ENCODE results near the gene CHRNB1.
A peak's percentile ranks its signal among the peaks of the same experiment; 100 is the strongest.

The CHRNB1 gene

GRCh38 chr17:7416323-7416722 is 28.5 kb upstream of the CHRNB1 start:
- no peak for DNase-seq

GRCh38 chr17:7417056-7417655 is 27.7 kb upstream of the CHRNB1 start:
- no peak for DNase-seq

GRCh38 chr17:7418472-7419152 is 26.2 kb upstream of the CHRNB1 start:
- DNase-seq, result no peak

GRCh38 chr17:7419819-7420610 is 24.8 kb upstream of the CHRNB1 start, which contains the start of gene SPEM1:
Gene SPEM1, plus strand, starts transcription at chr17:7420324. Its CDS starts 61 bp downstream, at chr17:7420385.
- DNase-seq, result no peak

- DNase-seq, result no peak
Observed at GRCh38 chr17:7421186-7421585, 23.7 kb upstream of the CHRNB1 start.

GRCh38 chr17:7423679-7424078 is 21.2 kb upstream of the CHRNB1 start:
- no peak for DNase-seq

- DNase-seq, result no peak
Observed at GRCh38 chr17:7425316-7425715, 19.5 kb upstream of the CHRNB1 start, which contains the start of gene SPEM2. Gene SPEM2, plus strand, starts transcription at chr17:7425616. Its CDS starts 73 bp downstream, at chr17:7425689.

- no peak for DNase-seq
Observed at GRCh38 chr17:7425756-7426155, 19.1 kb upstream of the CHRNB1 start.

- no peak for DNase-seq
Observed at GRCh38 chr17:7426203-7426863, 18.5 kb upstream of the CHRNB1 start.

GRCh38 chr17:7426896-7427489 is 17.9 kb upstream of the CHRNB1 start:
- no peak for DNase-seq

- DNase-seq, result no peak
Observed at GRCh38 chr17:7427549-7427948, 17.3 kb upstream of the CHRNB1 start.

GRCh38 chr17:7428557-7428956 is 16.3 kb upstream of the CHRNB1 start, which contains the start of gene SPEM3:
Gene SPEM3, plus strand, starts transcription at chr17:7428857. Its CDS starts 46 bp downstream, at chr17:7428903.
- no peak for DNase-seq

- no peak for DNase-seq
Observed at GRCh38 chr17:7429722-7430121, 15.1 kb upstream of the CHRNB1 start.

- DNase-seq, result no peak
Observed at GRCh38 chr17:7431231-7431630, 13.6 kb upstream of the CHRNB1 start.

GRCh38 chr17:7432296-7432695 is 12.6 kb upstream of the CHRNB1 start:
- no peak for DNase-seq

- no peak for DNase-seq
Observed at GRCh38 chr17:7435676-7436555, 8.9 kb upstream of the CHRNB1 start.

- peak; percentile 81 for DNase-seq
Observed at GRCh38 chr17:7436556-7437368, 8.1 kb upstream of the CHRNB1 start.

GRCh38 chr17:7437369-7437863 is 7.4 kb upstream of the CHRNB1 start:
- DNase-seq, result no peak

GRCh38 chr17:7437950-7438614 is 6.8 kb upstream of the CHRNB1 start:
- DNase-seq, result no peak

Data from NCI-H226 (cell line).